Activated CD8-positive, alpha-beta T cell treated with anti-CD3 and anti-CD28 coated beads, Interleukin-2, amount 10 ng/mL, durations not matched to agents 7 days and 5 days (primary cell): ENCODE measurements around the gene B4GALT2. TPM values are rescaled to one million over a fixed set of nuclear protein-coding genes. Genes with fewer than 3 reads are reported as not detected.

Experiments
- ATAC-seq: fragments of 150-1000 bp; cut with Tn5 transposase; one replicate; pipeline ENCODE4 v1.10.0; 2021; ENCODE audit warnings: moderate library complexity
- CTCF ChIA-PET: fragments of 350-600 bp; sonication (Branson Sonifier 250); formaldehyde crosslinking; loops from one replicate; lab custom pipeline; 2021; ENCODE audit warnings: antibody characterized with exemption; lab: Charles Lee
- POLR2A ChIA-PET: fragments of 350-600 bp; sonication (Branson Sonifier 250); formaldehyde crosslinking; loops from one replicate; lab custom pipeline; 2021; ENCODE audit warnings: antibody characterized with exemption; lab: Charles Lee
- DNase-seq: peaks from one replicate; pipeline ENCODE4 v3.0.0-alpha.2; 2020
- H3K27ac Mint-ChIP-seq: one replicate; pipeline ENCODE4 v1.8.0; 2021; ENCODE audit warnings: mild to moderate bottlenecking, mixed read lengths
- H3K27me3 Mint-ChIP-seq: one replicate; pipeline ENCODE4 v1.8.0; 2021; ENCODE audit warnings: low read depth, mixed read lengths
- H3K36me3 Mint-ChIP-seq: one replicate; pipeline ENCODE4 v1.8.0; 2021; ENCODE audit warnings: low read depth, mixed read lengths
- H3K4me1 Mint-ChIP-seq: one replicate; pipeline ENCODE4 v1.8.0; 2021; ENCODE audit warnings: low read depth, mixed read lengths
- H3K4me3 Mint-ChIP-seq: one replicate; pipeline ENCODE4 v1.8.0; 2021; ENCODE audit warnings: mild to moderate bottlenecking, mixed read lengths
- H3K9me3 Mint-ChIP-seq: one replicate; pipeline ENCODE4 v1.8.0; 2022; ENCODE audit warnings: mixed read lengths; ENCODE audit not compliant: insufficient read depth
- total RNA-seq, 2 experiments: library from RNA; stranded (reverse); gene quantifications; one replicate each; pipeline ENCODE4 v1.2.3, GENCODE V29; 2021

The B4GALT2 gene
- total RNA-seq, 2 experiments from 2014 or later = 20.1 to 20.2 TPM

GRCh38 chr1:43997295-43997999, 18.4 kb downstream of the B4GALT2 start:
- CTCF ChIA-PET = interaction anchor here (1.2 kb wide), 1 partner anchor 38 kb away, joined by 5 read pairs; no protein-coding TSS in a partner anchor

GRCh38 chr1:43998000-43998378, 19.0 kb downstream of the B4GALT2 start:
- CTCF ChIA-PET = interaction anchor here (1.2 kb wide), 1 partner anchor 38 kb away, joined by 5 read pairs; no protein-coding TSS in a partner anchor

More at GRCh38 chr1:43997295-43997999, 18.4 kb downstream of the B4GALT2 start:
- POLR2A ChIA-PET = no interaction called here
- ATAC-seq (no peak), DNase-seq (no peak)
- H3K27ac Mint-ChIP-seq = no peak overlapping the region
- H3K36me3 Mint-ChIP-seq = no peaks in the 10 kb centered on the region
- no peaks in the 10 kb centered on the region for H3K9me3 Mint-ChIP-seq
- no peaks in the 10 kb centered on the region for H3K27me3 Mint-ChIP-seq
- peaks cover 22% of the 10 kb centered on the region for H3K4me1 Mint-ChIP-seq
- no peak overlapping the region for H3K4me3 Mint-ChIP-seq

GRCh38 chr1:43999455-43999854, 20.4 kb downstream of the B4GALT2 start:
- H3K27ac Mint-ChIP-seq = no peak overlapping the region

More at GRCh38 chr1:43998000-43998378, 19.0 kb downstream of the B4GALT2 start:
- Mint-ChIP-seq H3K4me1 (peaks cover 16% of the 10 kb centered on the region), H3K4me3 (no peak overlapping the region), H3K9me3 (no peaks in the 10 kb centered on the region), H3K27me3 (no peaks in the 10 kb centered on the region), H3K27ac (no peak overlapping the region), H3K36me3 (no peaks in the 10 kb centered on the region)
- DNase-seq (no peak), ATAC-seq (no peak)
- POLR2A ChIA-PET = no interaction called here

GRCh38 chr1:44000122-44000665, 21.2 kb downstream of the B4GALT2 start:
- Mint-ChIP-seq H3K27me3 (no peaks in the 10 kb centered on the region), H3K4me3 (no peak overlapping the region), H3K9me3 (no peaks in the 10 kb centered on the region)

More at GRCh38 chr1:43999455-43999854, 20.4 kb downstream of the B4GALT2 start:
- Mint-ChIP-seq H3K4me3 (no peak overlapping the region), H3K9me3 (no peaks in the 10 kb centered on the region), H3K36me3 (no peaks in the 10 kb centered on the region), H3K4me1 (peaks cover 16% of the 10 kb centered on the region), H3K27me3 (no peaks in the 10 kb centered on the region)
- ChIA-PET POLR2A (no interaction called here), CTCF (interaction anchor here (4.3 kb wide), 1 partner anchor 37 kb away, joined by 17 read pairs; no protein-coding TSS in a partner anchor)
- DNase-seq (no peak), ATAC-seq (no peak)

GRCh38 chr1:44002165-44002564, 23.2 kb downstream of the B4GALT2 start:
- H3K27me3 Mint-ChIP-seq = no peaks in the 10 kb centered on the region
- DNase-seq (no peak), ATAC-seq (no peak)
- peaks cover 10% of the 10 kb centered on the region for H3K4me1 Mint-ChIP-seq
- H3K27ac Mint-ChIP-seq = no peak overlapping the region
- no peaks in the 10 kb centered on the region for H3K9me3 Mint-ChIP-seq
- CTCF ChIA-PET = interaction anchor here (4.3 to 5.4 kb wide), 2 partner anchors 34 to 46 kb away, joined by 17 to 74 read pairs; no protein-coding TSS in a partner anchor
- POLR2A ChIA-PET = no interaction called here
- H3K4me3 Mint-ChIP-seq = no peak overlapping the region
- no peaks in the 10 kb centered on the region for H3K36me3 Mint-ChIP-seq

More at GRCh38 chr1:44000122-44000665, 21.2 kb downstream of the B4GALT2 start:
- no peak overlapping the region for H3K27ac Mint-ChIP-seq
- POLR2A ChIA-PET = no interaction called here
- no peaks in the 10 kb centered on the region for H3K36me3 Mint-ChIP-seq
- H3K4me1 Mint-ChIP-seq = peaks cover 10% of the 10 kb centered on the region
- ATAC-seq = no peak
- DNase-seq = no peak
- CTCF ChIA-PET = interaction anchor here (4.3 kb wide), 1 partner anchor 36 kb away, joined by 17 read pairs; no protein-coding TSS in a partner anchor

- Mint-ChIP-seq H3K9me3 (no peaks in the 10 kb centered on the region), H3K4me3 (no peak overlapping the region), H3K4me1 (peaks cover 10% of the 10 kb centered on the region), H3K36me3 (no peaks in the 10 kb centered on the region), H3K27me3 (no peaks in the 10 kb centered on the region), H3K27ac (no peak overlapping the region)
- POLR2A ChIA-PET = no interaction called here
- CTCF ChIA-PET = interaction anchor here (4.3 to 5.4 kb wide), 2 partner anchors 33 to 45 kb away, joined by 17 to 74 read pairs; no protein-coding TSS in a partner anchor
- DNase-seq (no peak), ATAC-seq (no peak)
These were observed 23.7 kb downstream of the B4GALT2 start for GRCh38 chr1:44002606-44003157.

- H3K27ac Mint-ChIP-seq = no peak overlapping the region
- DNase-seq (no peak), ATAC-seq (no peak)
- peaks cover 10% of the 10 kb centered on the region for H3K4me1 Mint-ChIP-seq
- POLR2A ChIA-PET = no interaction called here
- CTCF ChIA-PET = no interaction called here
- no peaks in the 10 kb centered on the region for H3K27me3 Mint-ChIP-seq
- no peak overlapping the region for H3K4me3 Mint-ChIP-seq
- H3K9me3 Mint-ChIP-seq = no peaks in the 10 kb centered on the region
- H3K36me3 Mint-ChIP-seq = no peaks in the 10 kb centered on the region
These were observed 29.2 kb downstream of the B4GALT2 start for GRCh38 chr1:44008259-44008658.

- H3K27me3 Mint-ChIP-seq = no peaks in the 10 kb centered on the region
- H3K27ac Mint-ChIP-seq = no peak overlapping the region
- H3K9me3 Mint-ChIP-seq = no peaks in the 10 kb centered on the region
- H3K36me3 Mint-ChIP-seq = no peaks in the 10 kb centered on the region
- H3K4me3 Mint-ChIP-seq = no peak overlapping the region
- ChIA-PET POLR2A (interaction anchor here (1.6 kb wide), 1 partner anchor 18 kb away, joined by 3 read pairs; no protein-coding TSS in a partner anchor), CTCF (interaction anchor here (2.4 kb wide), 1 partner anchor 25 kb away, joined by 9 read pairs; no protein-coding TSS in a partner anchor)
- peaks cover 10% of the 10 kb centered on the region for H3K4me1 Mint-ChIP-seq
- DNase-seq = no peak
- ATAC-seq = no peak
These were observed 32.0 kb downstream of the B4GALT2 start for GRCh38 chr1:44010935-44011471.

GRCh38 chr1:44012404-44012803, 33.4 kb downstream of the B4GALT2 start:
- ChIA-PET CTCF (no interaction called here), POLR2A (no interaction called here)
- no peaks in the 10 kb centered on the region for H3K9me3 Mint-ChIP-seq
- H3K4me1 Mint-ChIP-seq = peaks cover 10% of the 10 kb centered on the region
- H3K27ac Mint-ChIP-seq = no peak overlapping the region
- DNase-seq (no peak), ATAC-seq (no peak)
- H3K27me3 Mint-ChIP-seq = no peaks in the 10 kb centered on the region
- no peaks in the 10 kb centered on the region for H3K36me3 Mint-ChIP-seq
- no peak overlapping the region for H3K4me3 Mint-ChIP-seq

- ChIA-PET CTCF (interaction anchor here (3.3 kb wide), 1 partner anchor 8 kb away, joined by 17 read pairs; no protein-coding TSS in a partner anchor), POLR2A (interaction anchor here (0.6 kb wide), 1 partner anchor 22 kb away, joined by 3 read pairs; no protein-coding TSS in a partner anchor)
- DNase-seq (no peak), ATAC-seq (peak; percentile 47)
- Mint-ChIP-seq H3K4me1 (peaks cover 10% of the 10 kb centered on the region), H3K36me3 (no peaks in the 10 kb centered on the region), H3K4me3 (no peak overlapping the region), H3K27me3 (no peaks in the 10 kb centered on the region), H3K27ac (no peak overlapping the region), H3K9me3 (no peaks in the 10 kb centered on the region)
These were observed 34.1 kb downstream of the B4GALT2 start for GRCh38 chr1:44012941-44013609.

- no peak overlapping the region for H3K27ac Mint-ChIP-seq
- no peaks in the 10 kb centered on the region for H3K27me3 Mint-ChIP-seq
- H3K4me1 Mint-ChIP-seq = peaks cover 10% of the 10 kb centered on the region
- ATAC-seq = no peak
- no peaks in the 10 kb centered on the region for H3K36me3 Mint-ChIP-seq
- ChIA-PET CTCF (interaction anchor here (0.7 to 3.3 kb wide), 5 partner anchors 9 to 33 kb away, joined by 3 to 17 read pairs (median 4); no protein-coding TSS in a partner anchor), POLR2A (interaction anchor here (0.6 to 0.7 kb wide), 2 partner anchors 21 to 29 kb away, joined by 3 read pairs; no protein-coding TSS in a partner anchor)
- no peaks in the 10 kb centered on the region for H3K9me3 Mint-ChIP-seq
- DNase-seq = no peak
- H3K4me3 Mint-ChIP-seq = no peak overlapping the region
These were observed 34.9 kb downstream of the B4GALT2 start for GRCh38 chr1:44013949-44014348.
